Ascending aorta (tissue), 2 donors: Measurements from ENCODE around the gene TMTC1. TPM values are rescaled to one million over a fixed set of nuclear protein-coding genes. Genes with fewer than 3 reads are reported as not detected.

Experiments
- DNase-seq, 2 donors: peaks; one replicate each; pipeline ENCODE4 v3.0.0-alpha.2; 2019; ENCODE audit warnings: low spot score in 2 of 2
- H3K27ac ChIP-seq, 2 donors: fragments of 200-600 bp; sonication (generic); one replicate each; pipeline ENCODE4 v1.5.1; 2016 to 2017; ENCODE audit warnings: mild to moderate bottlenecking in 1 of 2
- H3K27me3 ChIP-seq: fragments of 200-600 bp; sonication (generic); one replicate; pipeline ENCODE4 v1.5.1; 2017
- H3K36me3 ChIP-seq, 2 donors: fragments of 200-600 bp; sonication (generic); one replicate each; pipeline ENCODE4 v1.5.1; 2016
- H3K4me1 ChIP-seq, 2 donors: fragments of 200-600 bp; sonication (generic); one replicate each; pipeline ENCODE4 v1.5.1; 2016 to 2017; ENCODE audit warnings: mild to moderate bottlenecking in 1 of 2
- H3K4me3 ChIP-seq, 2 donors: fragments of 200-600 bp; sonication (generic); one replicate each; pipeline ENCODE4 v1.5.1; 2016 to 2017; ENCODE audit warnings: mild to moderate bottlenecking in 1 of 2
- H3K9me3 ChIP-seq, 2 donors: fragments of 200-600 bp; sonication (generic); one replicate each; pipeline ENCODE4 v1.5.1; 2016
- intact Hi-C: fragments of 100-400 bp; cut with DNase I; formaldehyde crosslinking; loops from one replicate; pipeline ENCODE4 v1.15.1; 2023
- total RNA-seq: library from RNA; depleted of rRNA; stranded (reverse); fragments of >200 nt; gene quantifications from one replicate; pipeline ENCODE4 v1.1.0, GENCODE V29; 2016
- TF ChIP-seq, protein P1 (sequence below), 3 experiments: fragments of 200-600 bp in 2 of 3; fragments of 450-650 bp in 1 of 3; sonication (generic) in 2 of 3; IDR thresholded peaks; one replicate each; pipeline ENCODE4 v1.5.1; 2016 to 2019; ENCODE audit warnings: antibody characterized with exemption in 3 of 3, mild to moderate bottlenecking in 1 of 3, moderate library complexity in 1 of 3

The TMTC1 gene
- total RNA-seq, 1 donor from 2014 or later, result 176 TPM

DNA sequence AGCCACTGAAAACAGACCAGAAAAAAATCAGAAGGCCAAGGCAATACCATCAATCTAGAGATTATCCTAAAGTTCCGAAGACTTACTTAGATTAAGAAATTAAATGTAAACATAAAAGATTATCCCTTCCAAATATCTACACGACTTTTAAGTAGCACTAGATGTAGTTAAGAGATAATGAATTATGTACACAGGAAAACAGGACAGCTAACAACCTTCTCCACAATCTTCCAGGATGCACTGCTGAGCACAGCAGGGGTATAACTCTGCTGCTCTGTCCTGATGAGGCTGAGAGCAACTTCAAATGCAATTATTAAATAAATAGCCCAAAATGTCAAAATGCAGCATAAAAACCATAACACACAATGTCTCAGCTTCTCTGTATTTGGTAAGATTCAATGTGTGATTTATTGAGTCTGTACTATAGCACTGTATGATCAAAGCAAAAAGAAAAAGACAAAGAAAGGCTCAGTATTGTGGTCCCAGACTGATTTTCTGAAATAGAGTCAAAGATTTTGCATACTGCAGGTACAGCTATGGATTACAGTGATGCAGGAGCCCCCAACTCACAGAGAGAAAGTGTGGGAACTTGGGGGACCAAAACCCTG, 56.9 kb downstream of the TMTC1 start:
- no peaks in the 10 kb centered on the region for H3K9me3 ChIP-seq
- no peak for DNase-seq
- H3K4me1 ChIP-seq, result peaks cover 10 to 14% of the 10 kb centered on the region in 2 donors
- TF ChIP-seq, protein P1, sequence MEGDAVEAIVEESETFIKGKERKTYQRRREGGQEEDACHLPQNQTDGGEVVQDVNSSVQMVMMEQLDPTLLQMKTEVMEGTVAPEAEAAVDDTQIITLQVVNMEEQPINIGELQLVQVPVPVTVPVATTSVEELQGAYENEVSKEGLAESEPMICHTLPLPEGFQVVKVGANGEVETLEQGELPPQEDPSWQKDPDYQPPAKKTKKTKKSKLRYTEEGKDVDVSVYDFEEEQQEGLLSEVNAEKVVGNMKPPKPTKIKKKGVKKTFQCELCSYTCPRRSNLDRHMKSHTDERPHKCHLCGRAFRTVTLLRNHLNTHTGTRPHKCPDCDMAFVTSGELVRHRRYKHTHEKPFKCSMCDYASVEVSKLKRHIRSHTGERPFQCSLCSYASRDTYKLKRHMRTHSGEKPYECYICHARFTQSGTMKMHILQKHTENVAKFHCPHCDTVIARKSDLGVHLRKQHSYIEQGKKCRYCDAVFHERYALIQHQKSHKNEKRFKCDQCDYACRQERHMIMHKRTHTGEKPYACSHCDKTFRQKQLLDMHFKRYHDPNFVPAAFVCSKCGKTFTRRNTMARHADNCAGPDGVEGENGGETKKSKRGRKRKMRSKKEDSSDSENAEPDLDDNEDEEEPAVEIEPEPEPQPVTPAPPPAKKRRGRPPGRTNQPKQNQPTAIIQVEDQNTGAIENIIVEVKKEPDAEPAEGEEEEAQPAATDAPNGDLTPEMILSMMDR (IDR thresholded peaks at IDR 0.05), result no peak
- no peaks in the 10 kb centered on the region for H3K27me3 ChIP-seq
- H3K27ac ChIP-seq, result peak overlapping the region; percentile 74 to 82
- H3K4me3 ChIP-seq, result no peak overlapping the region
- intact Hi-C loops, result loop anchor here (2.0 kb wide), 1 partner anchor 14 kb away; no protein-coding TSS in a partner anchor
- H3K36me3 ChIP-seq, result no peaks in the 10 kb centered on the region

DNA sequence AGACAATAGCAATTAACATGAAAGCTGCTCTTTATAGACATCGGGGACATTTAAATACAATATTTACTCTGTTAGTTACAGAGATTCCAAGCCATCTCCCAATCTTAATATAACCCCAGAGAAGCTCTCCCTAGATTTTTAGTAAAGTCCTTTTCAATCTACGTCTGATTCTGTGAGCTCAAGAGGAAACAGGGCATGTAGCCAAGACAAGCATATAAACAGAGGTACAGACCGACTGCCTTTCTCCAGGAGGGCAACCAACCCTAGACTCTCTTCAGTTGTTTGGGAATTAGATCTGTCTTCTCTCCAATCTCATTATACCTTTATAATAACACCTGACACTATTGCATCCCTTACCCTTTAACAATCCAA, 57.4 kb downstream of the TMTC1 start:
- intact Hi-C loops, result loop anchor here (2.0 kb wide), 1 partner anchor 14 kb away; no protein-coding TSS in a partner anchor
- H3K27ac ChIP-seq, result peak overlapping the region; percentile 74 to 82
- no peak for DNase-seq

DNA sequence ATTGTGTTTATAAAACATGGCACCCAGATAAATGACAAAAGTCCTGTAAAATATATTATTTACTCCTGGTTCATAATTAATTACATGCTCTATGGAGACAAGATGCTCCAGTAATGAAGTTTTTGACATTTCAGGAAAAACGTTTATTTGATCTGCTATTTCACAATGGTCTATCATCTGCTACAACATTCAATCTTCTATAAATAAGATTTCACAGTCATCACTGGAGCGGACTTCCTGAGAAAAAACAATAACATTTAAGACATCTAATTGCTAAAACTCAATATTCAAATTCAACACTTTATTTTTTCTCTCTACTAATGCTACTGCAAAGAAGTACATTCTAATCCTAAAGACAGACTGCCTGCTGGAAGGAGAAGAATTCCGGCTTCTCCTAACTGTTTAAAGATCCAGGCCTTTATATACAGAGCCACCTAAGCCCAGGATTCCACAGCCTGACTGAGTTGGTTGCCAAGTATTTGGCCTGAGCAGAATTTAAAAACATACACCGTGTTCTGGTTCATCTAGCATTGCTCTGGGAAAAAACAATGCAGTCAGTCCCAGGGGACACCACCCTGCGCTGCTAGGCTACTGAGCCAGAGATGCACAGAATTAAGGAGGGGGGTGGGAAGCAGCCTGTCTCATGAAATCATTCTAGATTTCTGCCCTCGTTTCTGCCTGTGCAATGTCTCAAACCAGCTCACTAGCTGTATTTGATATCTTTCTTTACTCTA, 58.0 kb downstream of the TMTC1 start:
- peak overlapping the region in 1 of 2 donors; percentile 45 for H3K4me3 ChIP-seq
- TF ChIP-seq, protein P1 (IDR thresholded peaks at IDR 0.05), result no peak
- H3K4me1 ChIP-seq, result peaks cover 10 to 12% of the 10 kb centered on the region in 2 donors
- H3K36me3 ChIP-seq, result no peaks in the 10 kb centered on the region
- H3K9me3 ChIP-seq, result no peaks in the 10 kb centered on the region
- intact Hi-C loops, result loop anchor here (2.0 kb wide), 1 partner anchor 15 kb away; no protein-coding TSS in a partner anchor
- DNase-seq, result peak in 1 of 2 donors; percentile 89
- H3K27ac ChIP-seq, result peak overlapping the region; percentile 74 to 82
- H3K27me3 ChIP-seq, result no peaks in the 10 kb centered on the region

More for the DNA sequence above, 57.4 kb downstream of the TMTC1 start:
- Histone ChIP-seq H3K36me3 (no peaks in the 10 kb centered on the region), H3K4me1 (peaks cover 10 to 13% of the 10 kb centered on the region in 2 donors), H3K4me3 (peak overlapping the region in 1 of 2 donors; percentile 45), H3K9me3 (no peaks in the 10 kb centered on the region), H3K27me3 (no peaks in the 10 kb centered on the region)
- TF ChIP-seq, protein P1 (IDR thresholded peaks at IDR 0.05), result no peak

DNA sequence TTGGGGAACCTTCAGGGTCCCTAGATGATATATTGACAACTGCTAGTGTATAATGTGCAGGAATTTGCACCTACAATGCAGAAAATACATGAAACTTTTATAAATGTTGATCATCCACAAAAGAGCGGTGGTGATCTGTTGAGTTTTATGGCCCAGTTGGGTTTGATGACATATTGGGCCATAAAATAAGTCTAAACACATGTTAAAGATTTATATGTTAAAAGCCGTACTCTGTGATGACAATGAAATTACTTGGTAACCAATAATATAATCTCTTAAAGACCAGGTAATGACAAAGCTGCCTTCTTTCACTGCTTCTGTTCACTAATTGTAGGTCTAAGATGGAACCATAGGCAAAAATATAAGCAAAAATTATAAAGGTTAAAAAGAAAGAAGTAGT, 61.6 kb downstream of the TMTC1 start:
- no peak overlapping the region for H3K27ac ChIP-seq
- TF ChIP-seq, protein P1 (IDR thresholded peaks at IDR 0.05), result no peak
- no peak overlapping the region for H3K4me3 ChIP-seq
- no peaks in the 10 kb centered on the region for H3K27me3 ChIP-seq
- intact Hi-C loops, result no loop called here
- H3K36me3 ChIP-seq, result no peaks in the 10 kb centered on the region
- H3K4me1 ChIP-seq, result peaks cover 10 to 12% of the 10 kb centered on the region in 2 donors
- H3K9me3 ChIP-seq, result no peaks in the 10 kb centered on the region
- no peak for DNase-seq

DNA sequence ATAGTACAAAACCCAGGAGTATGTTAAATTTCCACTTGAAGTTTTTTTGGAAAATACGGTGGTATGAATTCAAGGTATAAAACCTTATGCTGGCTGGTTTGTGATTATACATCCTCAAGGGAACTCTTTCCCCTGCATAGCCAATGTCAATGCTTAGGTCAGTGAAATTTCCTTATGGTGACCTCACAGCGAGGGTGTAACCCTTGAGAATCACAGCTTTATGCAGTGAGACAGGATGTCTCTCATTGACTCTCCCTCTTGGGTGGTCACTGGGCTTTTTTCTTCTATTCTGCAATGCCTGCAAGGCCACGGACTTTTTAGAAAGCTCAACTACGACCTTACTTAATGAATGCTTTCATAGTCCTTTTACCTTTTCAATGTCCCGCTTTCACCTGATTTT, 64.4 kb downstream of the TMTC1 start:
- H3K36me3 ChIP-seq, result no peaks in the 10 kb centered on the region
- no peak overlapping the region for H3K4me3 ChIP-seq
- no peaks in the 10 kb centered on the region for H3K27me3 ChIP-seq
- TF ChIP-seq, protein P1 (IDR thresholded peaks at IDR 0.05), result no peak
- intact Hi-C loops, result no loop called here
- peaks cover 2 to 5% of the 10 kb centered on the region in 2 donors for H3K4me1 ChIP-seq
- DNase-seq, result no peak
- H3K9me3 ChIP-seq, result no peaks in the 10 kb centered on the region
- H3K27ac ChIP-seq, result no peak overlapping the region
